Thyroid gland (tissue), 4 donors: Measurements from ENCODE around the gene HPS6. TPM values are rescaled to one million over a fixed set of nuclear protein-coding genes. Genes with fewer than 3 reads are reported as not detected.

Source experiments
- DNase-seq, 2 donors: peaks; one replicate each; pipeline ENCODE4 v3.0.0-alpha.2; 2019
- H3K27ac ChIP-seq, 3 donors: fragments of 200-600 bp; sonication (generic); 1 replicate in 2 of 3; 2 replicates in 1 of 3; pipeline ENCODE4 v1.5.1; 2016 to 2019; ENCODE audit warnings: mild to moderate bottlenecking in 1 of 3, moderate library complexity in 1 of 3
- H3K27me3 ChIP-seq: fragments of 200-600 bp; sonication (generic); one replicate; pipeline ENCODE4 v1.5.1; 2019
- H3K36me3 ChIP-seq, 2 donors: fragments of 200-600 bp; sonication (generic); one replicate each; pipeline ENCODE4 v1.5.1; 2016 to 2019
- H3K4me1 ChIP-seq, 2 donors: fragments of 200-600 bp; sonication (generic); one replicate each; pipeline ENCODE4 v1.5.1; 2017 to 2019
- H3K4me3 ChIP-seq, 3 donors: fragments of 200-600 bp; sonication (generic); replicated peaks in 1 of 3; 1 replicate in 2 of 3; 2 replicates in 1 of 3; pipeline ENCODE4 v1.5.1; 2016; ENCODE audit warnings: mild to moderate bottlenecking in 1 of 3
- H3K9me3 ChIP-seq: fragments of 200-600 bp; sonication (generic); one replicate; pipeline ENCODE4 v1.5.1; 2017
- POLR2A ChIP-seq, 2 donors: fragments of 450-650 bp; IDR thresholded peaks; one replicate each; pipeline ENCODE4 v1.6.1; 2017; ENCODE audit warnings: antibody characterized with exemption in 2 of 2, mild to moderate bottlenecking in 2 of 2, moderate library complexity in 1 of 2
- WGBS, 2 donors: methylation state at CpG; one replicate each; pipeline ENCODE4 v1.1.5; 2017; 5-methylcytosine and 5-hydroxymethylcytosine counted together
- intact Hi-C: fragments of 100-400 bp; cut with DNase I; formaldehyde crosslinking; loops from one replicate; pipeline ENCODE4 v1.15.1; 2023
- total RNA-seq, 4 donors: library from RNA; depleted of rRNA; stranded (reverse); fragments of >200 nt; gene quantifications; one replicate each; pipeline ENCODE4 v1.2.3, GENCODE V29; 2016
- TF ChIP-seq, protein P1 (sequence below), 6 experiments: fragments of 200-600 bp in 3 of 6; fragments of 450-650 bp in 3 of 6; sonication (generic) in 3 of 6; IDR thresholded peaks; one replicate each; pipeline ENCODE4 v1.5.1; 2016 to 2019; ENCODE audit warnings: antibody characterized with exemption in 6 of 6, mild to moderate bottlenecking in 2 of 6, inconsistent platforms in 1 of 6, moderate library complexity in 1 of 6

Gene HPS6
- total RNA-seq, 4 donors from 2014 or later = 18.7 to 28.5 (median 23.8) TPM

DNA sequence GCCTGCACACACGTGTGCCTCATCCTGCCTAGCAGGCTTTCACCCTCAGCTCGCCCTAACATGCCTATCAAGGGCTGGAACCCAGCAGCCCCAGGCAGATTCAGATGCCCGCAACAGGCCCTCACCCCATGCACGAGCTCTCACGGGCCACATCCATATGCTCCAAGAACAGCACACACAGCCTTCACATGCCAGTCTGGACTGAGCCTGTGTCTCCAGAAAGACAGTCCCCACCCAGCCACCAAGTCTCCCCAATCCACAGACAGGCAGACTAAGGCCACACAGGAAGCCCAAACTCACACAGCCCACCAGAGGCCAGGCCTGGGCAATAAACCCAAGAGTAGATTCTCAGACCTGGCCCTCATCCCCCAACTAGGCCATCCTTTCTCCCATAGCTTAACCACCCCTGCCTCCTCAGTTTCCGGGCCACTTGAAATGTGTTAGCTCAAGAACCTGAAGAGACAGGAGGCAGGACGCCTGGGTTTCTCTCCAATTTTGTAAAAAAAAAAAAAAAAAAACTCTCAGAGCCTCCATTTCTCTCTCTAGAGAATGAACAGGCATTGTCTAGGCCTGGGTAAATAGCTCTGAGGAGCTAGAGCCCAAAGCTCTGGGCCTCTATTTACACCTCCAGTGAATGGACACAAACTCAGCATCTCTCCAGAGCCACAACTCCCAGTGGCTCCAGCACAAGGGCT lies 48.3 kb downstream of the HPS6 start:
- peak overlapping the region in 1 of 3 donors; percentile 41 for H3K27ac ChIP-seq
- H3K4me1 ChIP-seq = peaks cover 45 to 54% of the 10 kb centered on the region in 2 donors

DNA sequence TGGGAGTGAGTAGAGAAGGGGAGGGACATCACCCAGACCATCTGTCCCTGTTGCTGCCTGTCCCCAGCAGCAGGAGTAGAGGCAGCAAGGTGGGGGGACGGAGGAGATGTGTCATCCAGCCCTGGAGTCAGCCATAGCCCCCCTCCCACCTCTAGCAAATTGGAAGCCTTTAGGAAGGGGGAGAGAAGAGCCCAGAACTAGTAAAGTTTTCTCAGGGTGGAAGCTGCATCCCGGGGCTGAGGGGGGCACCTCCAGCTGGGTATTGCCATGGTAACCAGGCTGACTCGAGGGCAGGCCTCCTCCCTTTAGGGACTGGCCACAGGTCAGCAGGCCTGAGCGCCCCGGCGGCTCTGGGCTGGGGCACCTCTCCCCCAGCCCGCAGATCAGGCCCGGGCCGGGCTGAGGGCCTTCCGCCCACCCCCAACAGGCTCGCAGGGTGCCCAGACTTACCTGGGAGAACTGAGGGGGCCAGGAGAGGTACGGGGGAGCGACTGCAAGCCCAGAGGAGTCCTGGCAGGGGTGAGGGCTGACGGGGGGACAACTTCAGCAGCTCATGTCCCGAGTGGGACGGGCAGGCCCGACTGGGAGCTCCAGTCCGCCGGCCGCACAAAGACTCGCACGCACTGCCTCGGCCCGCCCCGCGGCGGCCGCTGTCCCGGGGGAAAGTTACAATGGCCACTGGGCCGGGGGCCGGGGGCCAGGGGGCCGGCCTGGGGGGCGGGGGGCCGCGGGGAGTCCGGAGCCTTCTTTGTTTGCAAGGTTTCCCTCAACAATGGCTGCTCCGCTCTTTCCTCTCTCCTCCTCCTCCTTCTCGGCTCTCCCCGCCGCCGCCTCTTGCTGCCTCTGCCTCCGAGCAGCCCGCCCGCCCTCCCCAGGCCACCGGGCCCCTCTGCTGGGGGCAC lies 49.1 kb downstream of the HPS6 start:
- WGBS, 2 donors = 4% methylated on average over 12 to 20 of the region's 45 CpGs
- intact Hi-C loops = no loop called here
- peaks cover 22 to 27% of the 10 kb centered on the region in 2 donors for H3K36me3 ChIP-seq
- TF ChIP-seq POLR2A (IDR thresholded peaks at IDR 0.05) = no peak
- TF ChIP-seq, protein P1, sequence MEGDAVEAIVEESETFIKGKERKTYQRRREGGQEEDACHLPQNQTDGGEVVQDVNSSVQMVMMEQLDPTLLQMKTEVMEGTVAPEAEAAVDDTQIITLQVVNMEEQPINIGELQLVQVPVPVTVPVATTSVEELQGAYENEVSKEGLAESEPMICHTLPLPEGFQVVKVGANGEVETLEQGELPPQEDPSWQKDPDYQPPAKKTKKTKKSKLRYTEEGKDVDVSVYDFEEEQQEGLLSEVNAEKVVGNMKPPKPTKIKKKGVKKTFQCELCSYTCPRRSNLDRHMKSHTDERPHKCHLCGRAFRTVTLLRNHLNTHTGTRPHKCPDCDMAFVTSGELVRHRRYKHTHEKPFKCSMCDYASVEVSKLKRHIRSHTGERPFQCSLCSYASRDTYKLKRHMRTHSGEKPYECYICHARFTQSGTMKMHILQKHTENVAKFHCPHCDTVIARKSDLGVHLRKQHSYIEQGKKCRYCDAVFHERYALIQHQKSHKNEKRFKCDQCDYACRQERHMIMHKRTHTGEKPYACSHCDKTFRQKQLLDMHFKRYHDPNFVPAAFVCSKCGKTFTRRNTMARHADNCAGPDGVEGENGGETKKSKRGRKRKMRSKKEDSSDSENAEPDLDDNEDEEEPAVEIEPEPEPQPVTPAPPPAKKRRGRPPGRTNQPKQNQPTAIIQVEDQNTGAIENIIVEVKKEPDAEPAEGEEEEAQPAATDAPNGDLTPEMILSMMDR (IDR thresholded peaks at IDR 0.05) = no peak
- H3K27ac ChIP-seq = peak overlapping the region in 2 of 3 donors; percentile 41 to 61
- peak; percentile 11 to 19 for DNase-seq
- H3K27me3 ChIP-seq = no peaks in the 10 kb centered on the region
- H3K4me1 ChIP-seq = peaks cover 53 to 59% of the 10 kb centered on the region in 2 donors
- H3K9me3 ChIP-seq = no peaks in the 10 kb centered on the region
- peak overlapping the region; percentile 7 to 61 (median 12) for H3K4me3 ChIP-seq

More for the DNA sequence above, 48.3 kb downstream of the HPS6 start:
- DNase-seq = no peak
- Histone ChIP-seq H3K4me3 (peak overlapping the region in 1 of 3 donors; percentile 61), H3K27me3 (no peaks in the 10 kb centered on the region), H3K9me3 (no peaks in the 10 kb centered on the region), H3K36me3 (peaks cover 30 to 35% of the 10 kb centered on the region in 2 donors)
- WGBS, 2 donors = 51 to 58% methylated on average over 4 of the region's 7 CpGs
- TF ChIP-seq POLR2A (IDR thresholded peaks at IDR 0.05) = no peak
- TF ChIP-seq, protein P1 (IDR thresholded peaks at IDR 0.05) = no peak
- intact Hi-C loops = no loop called here

DNA sequence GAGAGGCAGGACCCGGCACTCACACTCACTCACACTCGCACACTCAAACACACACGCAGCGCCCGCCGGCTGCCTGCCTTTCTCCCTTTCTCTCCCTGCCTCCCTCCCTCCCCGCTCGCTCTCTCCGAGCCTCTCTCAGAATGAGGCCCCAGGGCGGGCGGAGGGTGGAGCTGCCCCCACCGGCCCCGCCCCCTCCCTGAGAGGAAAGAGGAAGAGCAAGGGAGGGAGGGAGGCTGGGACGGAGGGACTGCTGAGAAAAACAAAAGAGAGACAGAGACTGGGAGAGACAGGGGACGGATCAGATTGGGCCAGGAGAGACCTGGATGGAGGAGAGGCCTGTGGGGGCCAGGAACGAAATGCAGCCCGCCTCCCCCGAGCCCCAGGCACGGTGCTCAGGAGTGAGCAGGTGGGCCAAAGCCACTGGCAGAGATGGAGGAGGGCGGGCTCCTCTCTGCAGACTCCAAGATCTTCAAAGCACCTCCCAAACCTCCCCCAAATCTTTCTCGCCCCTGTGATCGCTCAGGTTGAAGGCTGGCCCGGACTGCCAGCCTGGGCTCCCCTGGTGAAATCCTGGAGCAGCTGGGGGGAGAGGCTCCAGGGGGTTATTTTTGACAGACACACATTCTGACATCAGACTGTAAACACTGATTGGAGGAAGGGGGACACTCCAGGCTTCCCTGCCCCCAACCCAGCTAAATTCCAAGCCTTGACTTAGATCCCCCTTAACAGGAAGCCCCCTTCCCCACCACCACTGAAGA lies 49.9 kb downstream of the HPS6 start:
- peak overlapping the region in 1 of 3 donors; percentile 61 for H3K4me3 ChIP-seq
- peak; percentile 92 for DNase-seq
- 2 to 3% methylated on average over 21 to 23 of the region's 23 CpGs for WGBS, 2 donors
- H3K4me1 ChIP-seq = peaks cover 55 to 59% of the 10 kb centered on the region in 2 donors
- H3K9me3 ChIP-seq = no peaks in the 10 kb centered on the region
- H3K27me3 ChIP-seq = no peaks in the 10 kb centered on the region
- TF ChIP-seq, protein P1 (IDR thresholded peaks at IDR 0.05) = no peak
- peak in 1 of 2 donors; percentile 62 for TF ChIP-seq POLR2A (IDR thresholded peaks at IDR 0.05)
- H3K36me3 ChIP-seq = peaks cover 14 to 19% of the 10 kb centered on the region in 2 donors
- peak overlapping the region; percentile 41 to 61 (median 41) for H3K27ac ChIP-seq
- intact Hi-C loops = loop anchor here (5.0 kb wide), 1 partner anchor 37 kb away; the partner anchor contains the start of gene NOLC1

DNA sequence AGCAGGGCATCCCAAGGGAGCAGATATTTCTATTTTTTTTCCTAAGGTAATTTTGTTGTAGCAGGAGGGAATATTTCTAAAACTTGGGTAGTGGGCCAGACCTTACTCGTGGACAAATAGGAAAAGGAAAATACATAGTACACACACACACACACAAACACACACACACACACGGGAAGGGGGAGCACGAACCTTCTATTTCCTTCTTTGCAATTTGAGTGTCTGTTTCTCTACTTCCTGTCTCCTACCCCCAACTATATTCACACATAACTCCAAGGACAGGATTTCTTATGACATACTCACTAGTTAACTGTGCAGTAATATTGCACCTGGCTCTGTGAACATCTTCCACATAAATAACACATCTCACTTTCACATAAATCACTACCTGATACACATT lies 50.6 kb downstream of the HPS6 start:
- intact Hi-C loops = loop anchor here (5.0 kb wide), 1 partner anchor 37 kb away; the partner anchor contains the start of gene NOLC1
- no peak for TF ChIP-seq POLR2A (IDR thresholded peaks at IDR 0.05)
- TF ChIP-seq, protein P1 (IDR thresholded peaks at IDR 0.05) = no peak
- no peak for DNase-seq
- WGBS, 2 donors = 17 to 27% methylated on average over 3 of the region's 3 CpGs
- Histone ChIP-seq H3K27me3 (no peaks in the 10 kb centered on the region), H3K9me3 (no peaks in the 10 kb centered on the region), H3K4me1 (peaks cover 55 to 59% of the 10 kb centered on the region in 2 donors), H3K27ac (peak overlapping the region in 2 of 3 donors; percentile 27 to 61), H3K36me3 (peaks cover 6 to 11% of the 10 kb centered on the region in 2 donors), H3K4me3 (no peak overlapping the region)
